Natural killer cell (primary cell): ENCODE results near the gene KEL. TPM values are rescaled to one million over a fixed set of nuclear protein-coding genes. Genes with fewer than 3 reads are reported as not detected.

Experiments
- ATAC-seq, 3 donors: fragments of 150-1000 bp in 2 of 3; fragments of 200-7000 bp in 1 of 3; cut with Tn5 transposase; 1 replicate in 1 of 3; 2 replicates in 2 of 3; pipeline ENCODE4 v1.10.0; 2021; ENCODE audit warnings: mild to moderate bottlenecking in 2 of 3, moderate library complexity in 2 of 3
- DNase-seq, 2 donors: peaks; one replicate each; pipeline versions ENCODE4 v3.0.0 to v3.0.0-alpha.2; 2013 to 2021; ENCODE audit warnings: mixed read lengths in 1 of 2
- H3K27ac ChIP-seq: one replicate; pipeline ENCODE4 v1.5.1; 2013; ENCODE audit warnings: mild to moderate bottlenecking, low read length
- H3K27me3 ChIP-seq: one replicate; pipeline ENCODE4 v1.6.1; 2013; ENCODE audit warnings: low read length; ENCODE audit not compliant: control insufficient read depth, insufficient read depth
- H3K36me3 ChIP-seq: one replicate; pipeline ENCODE4 v1.6.1; 2013; ENCODE audit warnings: low read length; ENCODE audit not compliant: control insufficient read depth, insufficient read depth
- H3K4me1 ChIP-seq: one replicate; pipeline ENCODE4 v1.6.1; 2013; ENCODE audit warnings: low read length; ENCODE audit not compliant: control insufficient read depth, insufficient read depth
- H3K4me3 ChIP-seq: one replicate; pipeline ENCODE4 v1.5.1; 2013; ENCODE audit warnings: low read length
- H3K9me3 ChIP-seq: one replicate; pipeline ENCODE4 v1.6.1; 2013; ENCODE audit warnings: low read length; ENCODE audit not compliant: control insufficient read depth, insufficient read depth
- H3K27ac Mint-ChIP-seq, 2 donors: one replicate each; pipeline ENCODE4 v1.8.0; 2022; ENCODE audit warnings: mild to moderate bottlenecking in 2 of 2, mixed read lengths in 2 of 2, moderate library complexity in 1 of 2
- H3K27me3 Mint-ChIP-seq, 2 donors: one replicate each; pipeline ENCODE4 v1.8.0; 2022; ENCODE audit warnings: low read depth in 2 of 2, mixed read lengths in 2 of 2
- H3K36me3 Mint-ChIP-seq: one replicate; pipeline ENCODE4 v1.8.0; 2022; ENCODE audit warnings: mixed read lengths
- H3K4me1 Mint-ChIP-seq, 2 donors: one replicate each; pipeline ENCODE4 v1.8.0; 2022; ENCODE audit warnings: mixed read lengths in 2 of 2
- H3K4me3 Mint-ChIP-seq: one replicate; pipeline ENCODE4 v1.8.0; 2022; ENCODE audit warnings: mild to moderate bottlenecking, moderate library complexity, mixed read lengths
- H3K9me3 Mint-ChIP-seq, 2 donors: one replicate each; pipeline ENCODE4 v1.8.0; 2022; ENCODE audit warnings: mixed read lengths in 2 of 2
- WGBS: methylation state at CpG from one replicate; pipeline ENCODE4 v1.1.7; 2013; ENCODE audit warnings: missing lambda C conversion rate; ENCODE audit not compliant: insufficient coverage; 5-methylcytosine and 5-hydroxymethylcytosine counted together
- intact Hi-C: fragments of 100-400 bp; cut with micrococcal nuclease; formaldehyde crosslinking; loops from one replicate; pipeline ENCODE4 v1.14.2; 2022
- total RNA-seq, 4 donors: library from RNA; stranded (reverse); fragments of 120-200 nt in 1 of 4; gene quantifications; one replicate each; pipeline versions ENCODE4 v1.2.3 to v1.2.4, GENCODE V29; 2013 to 2022
- TF ChIP-seq, protein P1 (sequence below): fragments of 200-600 bp; IDR thresholded peaks from one replicate; pipeline ENCODE4 v1.8.0; 2022; ENCODE audit warnings: antibody characterized with exemption

Gene KEL
- total RNA-seq, 3 donors from 2014 or later (not counting 1 experiment from before 2014, with no cell fraction given): 0.09 to 0.61 TPM; not detected in 1

DNA sequence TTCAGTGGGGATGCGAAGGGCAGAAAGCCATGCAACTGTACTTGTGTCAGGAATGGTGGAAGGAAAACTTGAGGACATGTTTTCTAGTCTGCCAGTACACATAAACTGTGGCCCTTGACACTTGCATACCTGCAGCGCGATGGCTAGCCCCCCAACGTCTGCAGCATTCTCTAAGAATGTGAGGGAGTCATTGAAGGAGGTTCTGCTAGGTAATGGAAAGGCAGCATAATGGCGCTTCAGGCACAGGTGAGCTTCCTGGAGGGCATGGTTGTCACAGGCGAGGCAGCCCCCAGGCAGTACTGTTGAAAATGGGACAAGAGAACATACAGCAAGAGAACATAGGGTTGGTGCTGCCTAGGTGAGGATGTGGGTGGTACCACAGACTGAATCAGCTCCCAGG lies 19.4 kb downstream of the KEL start:
- Histone ChIP-seq H3K27ac (no peak overlapping the region), H3K4me3 (no peak overlapping the region), H3K36me3 (no peaks in the 10 kb centered on the region), H3K27me3 (no peaks in the 10 kb centered on the region), H3K9me3 (no peaks in the 10 kb centered on the region), H3K4me1 (no peaks in the 10 kb centered on the region)
- Mint-ChIP-seq H3K27ac (no peak overlapping the region), H3K9me3 (no peaks in the 10 kb centered on the region), H3K4me1 (no peaks in the 10 kb centered on the region), H3K27me3 (peaks cover 8 to 12% of the 10 kb centered on the region in 2 donors), H3K4me3 (no peak overlapping the region), H3K36me3 (no peaks in the 10 kb centered on the region)
- TF ChIP-seq, protein P1, sequence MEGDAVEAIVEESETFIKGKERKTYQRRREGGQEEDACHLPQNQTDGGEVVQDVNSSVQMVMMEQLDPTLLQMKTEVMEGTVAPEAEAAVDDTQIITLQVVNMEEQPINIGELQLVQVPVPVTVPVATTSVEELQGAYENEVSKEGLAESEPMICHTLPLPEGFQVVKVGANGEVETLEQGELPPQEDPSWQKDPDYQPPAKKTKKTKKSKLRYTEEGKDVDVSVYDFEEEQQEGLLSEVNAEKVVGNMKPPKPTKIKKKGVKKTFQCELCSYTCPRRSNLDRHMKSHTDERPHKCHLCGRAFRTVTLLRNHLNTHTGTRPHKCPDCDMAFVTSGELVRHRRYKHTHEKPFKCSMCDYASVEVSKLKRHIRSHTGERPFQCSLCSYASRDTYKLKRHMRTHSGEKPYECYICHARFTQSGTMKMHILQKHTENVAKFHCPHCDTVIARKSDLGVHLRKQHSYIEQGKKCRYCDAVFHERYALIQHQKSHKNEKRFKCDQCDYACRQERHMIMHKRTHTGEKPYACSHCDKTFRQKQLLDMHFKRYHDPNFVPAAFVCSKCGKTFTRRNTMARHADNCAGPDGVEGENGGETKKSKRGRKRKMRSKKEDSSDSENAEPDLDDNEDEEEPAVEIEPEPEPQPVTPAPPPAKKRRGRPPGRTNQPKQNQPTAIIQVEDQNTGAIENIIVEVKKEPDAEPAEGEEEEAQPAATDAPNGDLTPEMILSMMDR: no peak
- DNase-seq (no peak), ATAC-seq (no peak)
- WGBS: 89% methylated on average over 6 of the region's 6 CpGs
- intact Hi-C loops: no loop called here

DNA sequence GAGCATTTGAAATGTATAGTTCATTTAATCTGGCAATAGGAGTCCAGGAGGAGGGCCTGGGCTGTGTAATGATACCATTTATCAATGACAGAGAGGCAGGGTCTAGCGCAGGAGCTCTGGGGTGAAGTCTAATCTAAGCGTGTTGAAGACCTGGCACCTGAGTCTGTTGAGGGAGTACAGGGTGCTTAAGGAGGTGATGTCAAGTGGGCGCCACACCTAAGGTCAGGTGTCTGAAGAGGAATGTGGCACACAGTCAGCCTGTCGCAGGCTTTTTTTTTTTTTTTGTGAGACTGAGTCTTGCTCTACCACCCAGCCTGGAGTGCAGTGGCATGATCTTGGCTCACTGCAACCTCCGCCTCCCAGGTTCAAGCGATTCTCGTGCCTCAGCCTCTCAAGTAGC lies 20.6 kb downstream of the KEL start:
- H3K36me3 ChIP-seq: no peaks in the 10 kb centered on the region
- WGBS: 92% methylated on average over 7 of the region's 7 CpGs
- intact Hi-C loops: no loop called here
- Mint-ChIP-seq H3K27me3 (peaks cover 8 to 12% of the 10 kb centered on the region in 2 donors), H3K4me1 (no peaks in the 10 kb centered on the region), H3K36me3 (no peaks in the 10 kb centered on the region), H3K4me3 (no peak overlapping the region), H3K9me3 (no peaks in the 10 kb centered on the region), H3K27ac (no peak overlapping the region)
- H3K27me3 ChIP-seq: no peaks in the 10 kb centered on the region
- DNase-seq: no peak
- no peak overlapping the region for H3K27ac ChIP-seq
- H3K9me3 ChIP-seq: no peaks in the 10 kb centered on the region
- TF ChIP-seq, protein P1: no peak
- no peak overlapping the region for H3K4me3 ChIP-seq
- ATAC-seq: no peak
- no peaks in the 10 kb centered on the region for H3K4me1 ChIP-seq

DNA sequence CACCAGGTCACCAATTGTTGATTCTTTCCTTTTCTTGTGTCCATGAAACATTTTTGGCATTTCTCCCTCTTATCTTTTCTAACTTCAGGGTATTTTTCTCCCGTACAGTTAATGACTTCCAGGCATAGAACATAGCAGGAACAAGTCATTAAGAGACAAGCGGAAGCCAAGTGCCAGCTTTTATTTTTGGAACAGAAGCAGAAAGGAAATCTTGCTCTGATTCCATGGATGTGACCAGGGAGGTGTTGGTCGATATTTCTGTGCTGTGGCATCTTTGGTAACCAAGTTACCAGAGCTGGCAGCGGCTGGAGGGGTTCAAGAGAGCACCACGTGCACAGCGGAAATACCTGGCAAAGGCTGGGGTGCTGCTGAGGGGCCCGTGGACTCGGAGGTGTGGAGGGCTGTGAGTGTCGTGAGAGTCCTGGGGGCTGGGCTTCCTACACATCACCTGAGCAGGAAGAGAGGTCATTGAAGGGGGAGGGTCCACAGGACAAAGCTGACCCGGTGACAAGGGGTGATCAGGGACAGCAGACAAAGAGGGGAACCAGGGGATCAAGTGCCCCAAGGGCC lies 21.1 kb downstream of the KEL start:
- peaks cover 10 to 16% of the 10 kb centered on the region in 2 donors for H3K27me3 Mint-ChIP-seq
- H3K27ac ChIP-seq: no peak overlapping the region
- no peaks in the 10 kb centered on the region for H3K9me3 Mint-ChIP-seq
- no peaks in the 10 kb centered on the region for H3K36me3 ChIP-seq
- ATAC-seq (no peak), DNase-seq (no peak)
- no peaks in the 10 kb centered on the region for H3K4me1 Mint-ChIP-seq
- intact Hi-C loops: no loop called here
- no peak overlapping the region for H3K4me3 ChIP-seq
- no peaks in the 10 kb centered on the region for H3K36me3 Mint-ChIP-seq
- WGBS: 75% methylated on average over 10 of the region's 10 CpGs
- H3K27me3 ChIP-seq: no peaks in the 10 kb centered on the region
- no peak overlapping the region for H3K4me3 Mint-ChIP-seq
- no peaks in the 10 kb centered on the region for H3K4me1 ChIP-seq
- TF ChIP-seq, protein P1: no peak
- no peak overlapping the region for H3K27ac Mint-ChIP-seq
- H3K9me3 ChIP-seq: no peaks in the 10 kb centered on the region

DNA sequence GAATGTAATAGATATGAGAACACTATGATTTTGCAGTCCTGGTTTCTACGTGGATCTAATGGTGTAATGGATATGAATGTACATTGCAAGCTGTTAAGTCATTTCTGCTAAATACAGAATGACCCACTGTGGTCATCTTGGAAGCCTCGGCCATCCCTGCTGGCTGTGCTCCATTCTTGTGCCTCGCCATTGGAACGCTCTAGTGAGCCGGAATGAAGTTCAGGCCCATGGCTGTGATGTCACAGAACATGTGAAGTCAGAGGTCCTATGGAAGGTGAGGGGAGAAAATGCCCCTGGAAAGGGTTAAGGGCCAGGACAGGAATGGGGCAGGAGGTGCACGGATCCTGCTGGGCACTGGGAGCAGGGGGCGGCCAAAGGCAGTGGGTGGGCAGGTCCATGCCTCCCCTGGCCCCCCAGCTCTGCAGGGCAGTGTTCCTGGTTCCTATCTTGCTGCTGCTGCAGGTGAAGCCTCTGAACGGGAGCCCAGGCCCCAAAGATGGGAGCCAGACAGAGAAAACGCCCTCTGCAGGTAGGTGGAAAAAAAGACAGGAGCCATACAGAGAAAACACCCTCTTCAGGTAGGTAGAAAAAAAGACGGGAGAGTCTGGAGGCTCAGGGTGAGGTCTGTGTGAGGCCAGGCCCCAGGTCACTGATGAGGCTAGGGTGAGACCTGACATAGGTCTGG lies 22.8 kb downstream of the KEL start, which contains the start of gene LLCFC1:
Gene LLCFC1, plus strand, starts transcription at position 259 of the 685 bp plus-strand sequence. Its CDS starts 138 bp downstream, at position 397.
- H3K9me3 ChIP-seq: no peaks in the 10 kb centered on the region
- H3K9me3 Mint-ChIP-seq: no peaks in the 10 kb centered on the region
- no peak within 1 kb of the TSS for H3K4me3 Mint-ChIP-seq
- H3K27me3 ChIP-seq: no peaks in the 10 kb centered on the region
- no peak for ATAC-seq
- TF ChIP-seq, protein P1: no peak
- H3K36me3 ChIP-seq: no peaks in the 10 kb centered on the region
- 80% methylated on average over 10 of the region's 10 CpGs for WGBS
- no peak within 1 kb of the TSS for H3K27ac ChIP-seq
- H3K4me1 ChIP-seq: no peaks in the 10 kb centered on the region
- no peaks in the 10 kb centered on the region for H3K4me1 Mint-ChIP-seq
- no peak within 1 kb of the TSS for H3K4me3 ChIP-seq
- peak in 1 of 2 donors; percentile 27 for DNase-seq
- no peak within 1 kb of the TSS for H3K27ac Mint-ChIP-seq
- H3K27me3 Mint-ChIP-seq: peaks cover 6 to 10% of the 10 kb centered on the region in 2 donors
- intact Hi-C loops: no loop called here
- H3K36me3 Mint-ChIP-seq: no peaks in the 10 kb centered on the region
